HUES6 (cell line): ENCODE data around the gene GBP7.
"Not testable (repeated sequence)": the region's sequence is repeated elsewhere in the genome, so short reads cannot be mapped to it uniquely, and the experiment has no call there.

ENCODE experiments used
- H3K27ac ChIP-seq: 2 replicates; pipeline ENCODE4 v1.7.0; 2013; ENCODE audit warnings: low read depth, mild to moderate bottlenecking, low read length, inconsistent platforms
- H3K27me3 ChIP-seq: 2 replicates; pipeline ENCODE4 v1.6.1; 2013; ENCODE audit warnings: low read length; ENCODE audit not compliant: control insufficient read depth, insufficient read depth
- H3K36me3 ChIP-seq: 2 replicates; pipeline ENCODE4 v1.6.1; 2013; ENCODE audit warnings: low read length; ENCODE audit not compliant: control insufficient read depth, insufficient read depth
- H3K4me1 ChIP-seq: 2 replicates; pipeline ENCODE4 v1.6.1; 2013; ENCODE audit warnings: low read length; ENCODE audit not compliant: control insufficient read depth, insufficient read depth
- H3K4me3 ChIP-seq: 2 replicates; pipeline ENCODE4 v1.5.1; 2013; ENCODE audit warnings: low read depth, low read length
- H3K9ac ChIP-seq: one replicate; pipeline ENCODE4 v1.6.1; 2013; ENCODE audit warnings: mild to moderate bottlenecking, low read length
- H3K9me3 ChIP-seq: 2 replicates; pipeline ENCODE4 v1.6.1; 2013; ENCODE audit warnings: low read depth, low read length; ENCODE audit not compliant: control insufficient read depth, insufficient read depth

Gene GBP7

GRCh38 chr1:89175601-89176256, at the start of gene GBP7:
Gene GBP7 (minus strand): TSS chr1:89176003. CDS start chr1:89171935, 4,068 bp downstream.
- H3K36me3 ChIP-seq: no peaks in the 10 kb centered on the region
- H3K27ac ChIP-seq: no peak within 1 kb of the TSS
- no peaks in the 10 kb centered on the region for H3K27me3 ChIP-seq
- H3K4me1 ChIP-seq: no peaks in the 10 kb centered on the region
- H3K4me3 ChIP-seq: no peak within 1 kb of the TSS
- no peaks in the 10 kb centered on the region for H3K9me3 ChIP-seq
- no peak within 1 kb of the TSS for H3K9ac ChIP-seq

- H3K27me3 ChIP-seq: no peaks in the 10 kb centered on the region
- no peaks in the 10 kb centered on the region for H3K4me1 ChIP-seq
- H3K4me3 ChIP-seq: no peak overlapping the region
- no peak overlapping the region for H3K9ac ChIP-seq
- no peak overlapping the region for H3K27ac ChIP-seq
- H3K9me3 ChIP-seq: peaks cover 23% of the 10 kb centered on the region
- H3K36me3 ChIP-seq: no peaks in the 10 kb centered on the region
Observed at GRCh38 chr1:89221341-89221740, 45.5 kb upstream of the GBP7 start.

- H3K9me3 ChIP-seq: peaks cover 25% of the 10 kb centered on the region
- not testable (repeated sequence) for H3K4me1 ChIP-seq, H3K36me3 ChIP-seq, H3K9ac ChIP-seq, H3K27ac ChIP-seq, H3K4me3 ChIP-seq, H3K27me3 ChIP-seq
Observed at GRCh38 chr1:89219851-89220250, 44.0 kb upstream of the GBP7 start.

- H3K4me1 ChIP-seq, H3K9ac ChIP-seq, H3K4me3 ChIP-seq, H3K36me3 ChIP-seq, H3K27ac ChIP-seq, H3K27me3 ChIP-seq: not testable (repeated sequence)
- H3K9me3 ChIP-seq: peaks cover 23% of the 10 kb centered on the region
Observed at GRCh38 chr1:89218941-89219340, 43.1 kb upstream of the GBP7 start.

GRCh38 chr1:89213347-89213746, 37.5 kb upstream of the GBP7 start:
- Histone ChIP-seq H3K9me3 (peaks cover 48% of the 10 kb centered on the region), H3K9ac (no peak overlapping the region)

GRCh38 chr1:89211035-89211634, 35.3 kb upstream of the GBP7 start:
- Histone ChIP-seq H3K4me3 (no peak overlapping the region), H3K9me3 (peaks cover 39% of the 10 kb centered on the region)

More at GRCh38 chr1:89213347-89213746, 37.5 kb upstream of the GBP7 start:
- H3K4me3 ChIP-seq: no peak overlapping the region
- no peaks in the 10 kb centered on the region for H3K27me3 ChIP-seq
- H3K4me1 ChIP-seq: no peaks in the 10 kb centered on the region
- H3K36me3 ChIP-seq: no peaks in the 10 kb centered on the region
- no peak overlapping the region for H3K27ac ChIP-seq

GRCh38 chr1:89206373-89206772, 30.6 kb upstream of the GBP7 start:
- Histone ChIP-seq H3K36me3 (no peaks in the 10 kb centered on the region), H3K27me3 (no peaks in the 10 kb centered on the region), H3K4me3 (no peak overlapping the region), H3K4me1 (no peaks in the 10 kb centered on the region), H3K9me3 (peaks cover 44% of the 10 kb centered on the region), H3K9ac (no peak overlapping the region), H3K27ac (no peak overlapping the region)

More at GRCh38 chr1:89211035-89211634, 35.3 kb upstream of the GBP7 start:
- Histone ChIP-seq H3K27me3 (no peaks in the 10 kb centered on the region), H3K9ac (no peak overlapping the region), H3K27ac (no peak overlapping the region), H3K4me1 (no peaks in the 10 kb centered on the region), H3K36me3 (no peaks in the 10 kb centered on the region)

GRCh38 chr1:89203166-89203565, 27.4 kb upstream of the GBP7 start:
- Histone ChIP-seq H3K4me3 (no peak overlapping the region), H3K9ac (no peak overlapping the region), H3K4me1 (0 out of 2 replicates have a peak, but pooled peaks cover 6% of the 10 kb centered on the region), H3K27me3 (no peaks in the 10 kb centered on the region), H3K27ac (no peak overlapping the region), H3K36me3 (no peaks in the 10 kb centered on the region), H3K9me3 (peaks cover 22% of the 10 kb centered on the region)

- Histone ChIP-seq H3K9me3 (peaks cover 18% of the 10 kb centered on the region), H3K4me1 (peaks cover 6% of the 10 kb centered on the region; the same call in 1 of the 2 replicates), H3K9ac (no peak overlapping the region), H3K36me3 (no peaks in the 10 kb centered on the region), H3K4me3 (no peak overlapping the region), H3K27ac (no peak overlapping the region), H3K27me3 (no peaks in the 10 kb centered on the region)
Observed at GRCh38 chr1:89201106-89201794, 25.4 kb upstream of the GBP7 start.

GRCh38 chr1:89200663-89201062, 24.9 kb upstream of the GBP7 start:
- no peaks in the 10 kb centered on the region for H3K27me3 ChIP-seq
- no peak overlapping the region for H3K9ac ChIP-seq
- peaks cover 16% of the 10 kb centered on the region for H3K9me3 ChIP-seq
- H3K27ac ChIP-seq: no peak overlapping the region
- H3K4me1 ChIP-seq: peaks cover 6% of the 10 kb centered on the region; the same call in 1 of the 2 replicates
- no peaks in the 10 kb centered on the region for H3K36me3 ChIP-seq
- H3K4me3 ChIP-seq: no peak overlapping the region

- Histone ChIP-seq H3K4me1 (peaks cover 6% of the 10 kb centered on the region; the same call in 1 of the 2 replicates), H3K27me3 (no peaks in the 10 kb centered on the region), H3K9ac (no peak overlapping the region), H3K4me3 (no peak overlapping the region), H3K27ac (no peak overlapping the region), H3K9me3 (peaks cover 5% of the 10 kb centered on the region; the same call in 1 of the 2 replicates), H3K36me3 (no peaks in the 10 kb centered on the region)
Observed at GRCh38 chr1:89199525-89200031, 23.8 kb upstream of the GBP7 start.
